OCI-M2 (cell line): ENCODE data around the gene CD6.

ENCODE experiments used
- DNase-seq: peaks from one replicate; lab custom pipeline; 2025; ENCODE audit not compliant: unreplicated experiment; lab: John Stamatoyannopoulos, UW

The CD6 gene

DNA sequence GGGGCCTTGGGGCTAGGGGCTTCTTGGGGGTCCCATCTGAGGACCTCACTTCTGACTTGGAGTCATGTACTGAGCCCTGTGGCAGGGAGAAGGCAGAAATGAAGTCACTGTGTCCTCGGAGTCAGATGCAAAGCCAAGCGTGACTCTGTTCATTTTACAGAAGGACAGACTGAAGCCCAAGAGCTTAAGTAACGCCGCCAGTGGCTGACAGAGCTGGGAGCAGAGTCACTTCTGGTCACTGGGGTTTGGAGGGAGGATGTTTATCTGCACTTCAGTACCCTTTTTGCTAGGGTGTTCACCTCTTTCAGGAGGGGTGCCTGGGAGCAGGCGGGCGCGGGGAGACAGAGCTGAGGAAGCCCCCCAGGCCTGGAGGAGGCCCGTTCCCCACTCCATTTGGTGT lies 10.7 kb downstream of the CD6 start:
- DNase-seq, result no peak

GRCh38 chr11:60984149-60984548 lies 12.7 kb downstream of the CD6 start:
- no peak for DNase-seq

- no peak for DNase-seq
Observed at GRCh38 chr11:60984636-60985035, 13.2 kb downstream of the CD6 start.

GRCh38 chr11:60985501-60985900 lies 14.0 kb downstream of the CD6 start:
- no peak for DNase-seq

GRCh38 chr11:60985991-60986915 lies 14.8 kb downstream of the CD6 start:
- no peak for DNase-seq

- no peak for DNase-seq
Observed at GRCh38 chr11:60987577-60988277, 16.2 kb downstream of the CD6 start.

- no peak for DNase-seq
Observed at GRCh38 chr11:60988658-60989057, 17.2 kb downstream of the CD6 start.

- no peak for DNase-seq
Observed at GRCh38 chr11:60989093-60989650, 17.7 kb downstream of the CD6 start.

DNA sequence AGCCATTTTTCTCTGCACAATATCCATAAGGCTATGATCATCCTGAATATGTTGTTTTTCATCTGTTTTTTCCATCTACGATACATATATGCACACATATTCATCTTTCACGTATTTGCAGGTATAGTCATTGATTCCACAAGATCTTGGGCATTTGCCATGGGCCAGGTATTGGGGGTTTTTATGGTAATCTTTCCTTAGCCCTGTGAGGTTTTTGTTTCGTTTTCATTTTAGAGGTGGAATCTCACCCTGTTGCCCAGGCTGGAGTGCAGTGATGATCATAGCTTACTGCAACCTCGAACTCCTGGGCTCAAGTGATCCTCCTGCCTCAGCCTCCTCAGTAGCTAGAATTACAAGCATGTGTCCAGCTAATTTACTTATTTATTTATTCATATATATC lies 20.0 kb downstream of the CD6 start:
- DNase-seq, result no peak

DNA sequence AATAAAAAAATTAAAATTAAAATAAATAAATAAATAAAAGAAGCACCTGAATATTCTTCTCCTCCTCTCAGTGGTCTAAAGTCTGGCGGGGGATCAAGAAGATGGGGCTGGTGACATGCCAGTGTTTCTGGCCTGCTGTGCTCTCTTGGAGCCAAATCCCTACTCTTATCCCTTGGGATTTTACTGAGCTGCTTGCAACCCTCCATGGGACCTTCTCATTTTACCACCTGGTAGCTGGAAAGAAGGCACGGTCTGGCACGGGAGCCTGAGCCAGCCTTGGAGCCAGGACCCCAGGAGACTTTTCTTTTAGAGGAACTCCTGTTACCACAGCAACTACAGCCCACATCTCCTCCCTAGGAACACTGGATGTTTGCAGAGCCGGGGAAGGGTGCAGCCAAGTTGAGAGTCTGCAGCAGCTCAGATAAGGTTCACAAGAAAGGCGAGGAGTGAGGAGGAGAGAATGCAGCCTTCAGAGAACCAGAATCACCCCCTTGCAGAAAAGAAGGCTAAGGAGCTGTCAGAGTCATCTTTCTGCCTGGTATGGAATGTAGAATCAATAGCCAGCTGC lies 21.4 kb downstream of the CD6 start:
- DNase-seq, result peak; percentile 45

DNA sequence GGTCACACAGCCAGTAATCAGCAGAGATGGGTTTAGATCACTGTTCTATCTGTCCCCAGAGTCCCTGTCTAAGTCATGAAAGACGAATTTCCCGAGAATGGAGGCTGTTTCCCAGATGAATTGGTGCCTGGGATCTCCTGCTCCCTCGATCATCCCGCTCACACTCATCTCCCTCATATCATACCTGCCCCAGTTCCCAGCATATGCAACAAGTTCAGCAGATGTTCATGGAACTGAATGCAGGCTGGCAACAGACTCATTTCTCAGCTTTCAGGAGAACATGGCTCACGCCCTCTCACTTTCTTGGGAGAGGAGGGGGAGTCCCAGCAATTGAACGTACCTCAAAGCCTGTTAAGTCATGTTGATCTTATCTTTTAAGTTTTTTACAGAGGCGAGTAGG lies 22.1 kb downstream of the CD6 start:
- DNase-seq, result no peak

- no peak for DNase-seq
Observed at GRCh38 chr11:60994541-60995080, 23.1 kb downstream of the CD6 start.

- no peak for DNase-seq
Observed at GRCh38 chr11:60995798-60996197, 24.3 kb downstream of the CD6 start.

DNA sequence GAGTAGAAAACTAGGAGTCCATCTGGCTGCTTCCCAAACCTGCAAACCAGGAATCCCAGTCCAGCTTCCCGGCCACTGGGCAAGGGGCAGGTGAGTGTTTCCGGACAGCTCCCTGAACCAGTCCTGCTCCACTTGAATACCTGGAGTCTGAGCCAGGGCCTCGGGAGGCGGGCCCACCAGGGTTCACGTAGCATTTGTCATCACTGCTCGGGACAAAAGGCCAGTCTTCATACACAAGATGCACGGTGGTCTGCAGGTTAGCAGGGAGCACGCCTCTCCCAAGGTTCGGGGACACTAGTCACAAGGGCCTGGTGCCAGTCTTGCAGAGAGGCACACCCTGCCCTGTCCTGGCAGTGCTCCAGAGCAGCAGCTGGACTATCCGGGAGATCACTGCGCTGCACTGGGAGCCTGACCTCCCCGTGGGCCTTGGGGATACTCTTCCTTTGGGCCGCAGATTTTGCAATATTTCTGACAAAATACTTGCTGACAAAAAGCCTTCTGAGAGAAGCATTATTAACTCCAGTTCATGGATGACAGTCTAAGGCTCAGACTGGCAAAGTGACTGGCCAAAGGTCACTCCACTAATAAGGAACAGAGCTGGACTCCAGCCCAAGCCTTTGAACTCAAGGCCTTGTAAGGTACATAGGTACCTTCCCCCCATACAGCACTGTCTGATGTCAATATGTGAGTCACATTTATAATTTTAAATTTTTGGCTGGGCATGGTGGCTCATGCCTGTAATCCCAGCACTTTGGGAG lies 25.1 kb downstream of the CD6 start:
- DNase-seq, result no peak

- no peak for DNase-seq
Observed at GRCh38 chr11:61000426-61000825, 28.9 kb downstream of the CD6 start.

GRCh38 chr11:61001931-61002330 lies 30.5 kb downstream of the CD6 start:
- DNase-seq, result no peak

DNA sequence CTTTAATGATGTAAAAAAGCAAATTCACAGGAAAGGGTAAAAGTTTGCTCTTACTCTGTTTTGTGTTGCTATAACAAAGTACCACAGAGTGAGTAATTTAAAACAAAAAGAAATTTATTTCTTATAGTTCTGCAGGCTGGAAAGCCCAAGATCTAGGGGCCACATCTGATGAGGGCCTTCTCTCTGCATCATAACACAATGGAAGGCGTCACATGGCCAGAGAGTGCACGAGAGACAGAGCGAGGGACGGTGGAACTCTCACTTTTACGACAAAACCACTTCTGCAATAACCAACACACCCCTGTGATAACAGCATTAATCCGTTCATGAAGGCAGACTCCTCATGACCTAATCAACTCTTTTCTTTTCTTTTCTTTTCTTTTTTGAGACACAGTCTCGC lies 31.1 kb downstream of the CD6 start:
- no peak for DNase-seq

DNA sequence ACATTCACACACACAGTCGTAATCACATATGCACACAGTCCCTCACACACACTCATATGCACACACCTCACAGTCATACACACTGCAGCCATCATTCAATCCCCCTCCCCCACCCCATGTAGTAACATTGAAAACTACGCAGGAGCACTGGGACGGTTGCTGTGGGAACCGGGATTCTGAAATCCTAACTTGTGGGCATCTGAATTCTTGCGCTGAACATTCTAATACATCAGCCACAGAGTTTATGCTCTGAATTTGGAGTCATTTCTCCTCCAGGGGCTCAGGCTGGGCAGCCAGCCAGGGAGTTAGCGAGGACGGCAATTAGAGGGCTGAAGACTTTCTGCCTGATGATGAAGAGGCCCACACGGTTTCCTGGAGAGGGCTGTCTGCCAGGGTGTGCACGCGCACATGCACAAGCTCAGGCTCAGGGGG lies 32.7 kb downstream of the CD6 start:
- no peak for DNase-seq

- no peak for DNase-seq
Observed at GRCh38 chr11:61004761-61005181, 33.3 kb downstream of the CD6 start.

GRCh38 chr11:61007383-61007955 lies 36.0 kb downstream of the CD6 start:
- no peak for DNase-seq
